Mucosa of descending colon (tissue), 3 donors: ENCODE data around the gene HRG. TPM values are rescaled to one million over a fixed set of nuclear protein-coding genes. Genes with fewer than 3 reads are reported as not detected.

ENCODE experiments used
- ATAC-seq: fragments of 200-7000 bp; cut with Tn5 transposase; one replicate; pipeline ENCODE4 v1.9.1; 2020; ENCODE audit warnings: mild to moderate bottlenecking, moderate library complexity
- DNase-seq, 3 donors: peaks; one replicate each; pipeline ENCODE4 v3.0.0-alpha.2; 2020
- H3K36me3 ChIP-seq: fragments of 200-600 bp; one replicate; pipeline ENCODE4 v1.8.0; 2021; ENCODE audit warnings: low read depth, mild to moderate bottlenecking
- H3K4me1 ChIP-seq: fragments of 200-600 bp; one replicate; pipeline ENCODE4 v1.8.0; 2021; ENCODE audit warnings: low read depth, mild to moderate bottlenecking
- H3K4me3 ChIP-seq: fragments of 200-600 bp; one replicate; pipeline ENCODE4 v1.8.0; 2021; ENCODE audit warnings: mild to moderate bottlenecking
- H3K9me3 ChIP-seq: fragments of 200-600 bp; one replicate; pipeline ENCODE4 v1.8.0; 2021; ENCODE audit warnings: mild to moderate bottlenecking
- intact Hi-C, 2 donors: fragments of 100-400 bp; cut with DNase I in 1 of 2; cut with micrococcal nuclease in 1 of 2; formaldehyde crosslinking; loops; one replicate each; pipeline versions ENCODE4 v1.11.0 to v1.11.1; 2022; cut with DNase I, micrococcal nuclease
- total RNA-seq, 3 donors: library from RNA; stranded (reverse); fragmentation: NEBNext Ultra II Directional in 2 of 3; extraction: Animal tissue kit (Norgen Biotek cat#: 25700) in 2 of 3; gene quantifications; one replicate each; pipeline versions ENCODE4 v1.2.1 to v1.2.4, GENCODE V29; 2021 to 2023
- TF ChIP-seq, protein P1 (sequence below): fragments of 200-600 bp; IDR thresholded peaks from one replicate; pipeline ENCODE4 v1.8.0; 2022; ENCODE audit warnings: antibody characterized with exemption, mild to moderate bottlenecking
- donor health status: DM: no; HTN: no; CAD: no; lungs with moderate emphysema.
- donor health status: DM: no; HTN: no; CAD: no.
- donor health status: DM: no; HTN: yes; CAD: no.

The HRG gene
- total RNA-seq, 3 donors from 2014 or later, result not detected

- ATAC-seq (no peak), DNase-seq (no peak)
- intact Hi-C loops, result no loop called here
- TF ChIP-seq, protein P1, sequence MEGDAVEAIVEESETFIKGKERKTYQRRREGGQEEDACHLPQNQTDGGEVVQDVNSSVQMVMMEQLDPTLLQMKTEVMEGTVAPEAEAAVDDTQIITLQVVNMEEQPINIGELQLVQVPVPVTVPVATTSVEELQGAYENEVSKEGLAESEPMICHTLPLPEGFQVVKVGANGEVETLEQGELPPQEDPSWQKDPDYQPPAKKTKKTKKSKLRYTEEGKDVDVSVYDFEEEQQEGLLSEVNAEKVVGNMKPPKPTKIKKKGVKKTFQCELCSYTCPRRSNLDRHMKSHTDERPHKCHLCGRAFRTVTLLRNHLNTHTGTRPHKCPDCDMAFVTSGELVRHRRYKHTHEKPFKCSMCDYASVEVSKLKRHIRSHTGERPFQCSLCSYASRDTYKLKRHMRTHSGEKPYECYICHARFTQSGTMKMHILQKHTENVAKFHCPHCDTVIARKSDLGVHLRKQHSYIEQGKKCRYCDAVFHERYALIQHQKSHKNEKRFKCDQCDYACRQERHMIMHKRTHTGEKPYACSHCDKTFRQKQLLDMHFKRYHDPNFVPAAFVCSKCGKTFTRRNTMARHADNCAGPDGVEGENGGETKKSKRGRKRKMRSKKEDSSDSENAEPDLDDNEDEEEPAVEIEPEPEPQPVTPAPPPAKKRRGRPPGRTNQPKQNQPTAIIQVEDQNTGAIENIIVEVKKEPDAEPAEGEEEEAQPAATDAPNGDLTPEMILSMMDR, result no peak
- no peaks in the 10 kb centered on the region for H3K4me1 ChIP-seq
- no peak overlapping the region for H3K4me3 ChIP-seq
- H3K36me3 ChIP-seq, result no peaks in the 10 kb centered on the region
- H3K9me3 ChIP-seq, result no peaks in the 10 kb centered on the region
These were observed 4.3 kb downstream of the HRG start for GRCh38 chr3:186670155-186670554.

- no peaks in the 10 kb centered on the region for H3K36me3 ChIP-seq
- H3K9me3 ChIP-seq, result no peaks in the 10 kb centered on the region
- TF ChIP-seq, protein P1, result no peak
- no peak for ATAC-seq
- DNase-seq, result no peak
- intact Hi-C loops, result no loop called here
- no peaks in the 10 kb centered on the region for H3K4me1 ChIP-seq
- H3K4me3 ChIP-seq, result no peak overlapping the region
These were observed 5.2 kb downstream of the HRG start for GRCh38 chr3:186671051-186671450.

GRCh38 chr3:186678604-186679003 lies 12.8 kb downstream of the HRG start:
- DNase-seq (no peak), ATAC-seq (no peak)
- no peak overlapping the region for H3K4me3 ChIP-seq
- TF ChIP-seq, protein P1, result no peak
- no peaks in the 10 kb centered on the region for H3K36me3 ChIP-seq
- H3K4me1 ChIP-seq, result no peaks in the 10 kb centered on the region
- no peaks in the 10 kb centered on the region for H3K9me3 ChIP-seq
- intact Hi-C loops, result no loop called here

GRCh38 chr3:186679151-186679550 lies 13.3 kb downstream of the HRG start:
- H3K4me1 ChIP-seq, result no peaks in the 10 kb centered on the region
- no peak for ATAC-seq
- TF ChIP-seq, protein P1, result no peak
- DNase-seq, result no peak
- no peak overlapping the region for H3K4me3 ChIP-seq
- no peaks in the 10 kb centered on the region for H3K36me3 ChIP-seq
- intact Hi-C loops, result no loop called here
- no peaks in the 10 kb centered on the region for H3K9me3 ChIP-seq

DNA sequence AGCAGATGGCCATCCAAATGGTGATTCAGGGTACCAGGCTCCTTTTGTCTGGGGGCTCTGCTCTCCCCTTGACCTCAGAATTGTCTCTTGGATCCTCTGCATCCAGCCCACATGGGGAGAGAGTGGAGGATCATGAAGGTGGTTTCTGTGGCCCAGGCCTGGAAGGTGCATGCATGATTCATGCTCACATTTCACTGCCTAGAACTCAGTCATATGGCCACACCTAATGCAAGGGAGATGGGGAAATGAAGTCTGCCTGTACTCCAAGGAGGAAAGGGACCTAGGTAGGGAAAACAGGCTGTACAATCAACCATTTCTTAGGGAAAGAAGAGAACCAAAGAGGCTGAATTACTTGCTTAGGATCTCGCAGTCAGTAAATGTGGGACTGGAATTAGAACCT lies 15.1 kb downstream of the HRG start:
- DNase-seq, result no peak
- no peak for ATAC-seq
- Histone ChIP-seq H3K4me3 (no peak overlapping the region), H3K9me3 (no peaks in the 10 kb centered on the region), H3K4me1 (no peaks in the 10 kb centered on the region), H3K36me3 (no peaks in the 10 kb centered on the region)
- intact Hi-C loops, result no loop called here
- TF ChIP-seq, protein P1, result no peak

- intact Hi-C loops, result no loop called here
- no peak for ATAC-seq
- no peak for DNase-seq
- no peaks in the 10 kb centered on the region for H3K9me3 ChIP-seq
- TF ChIP-seq, protein P1, result no peak
- H3K4me3 ChIP-seq, result no peak overlapping the region
- H3K4me1 ChIP-seq, result no peaks in the 10 kb centered on the region
- no peaks in the 10 kb centered on the region for H3K36me3 ChIP-seq
These were observed 17.0 kb downstream of the HRG start for GRCh38 chr3:186682812-186683211.
